ENCODE results near the gene GAS7. TPM values are rescaled to one million over a fixed set of nuclear protein-coding genes. Genes with fewer than 3 reads are reported as not detected.

The GAS7 gene
- total RNA-seq, 1 experiment from 2014 or later: 2.5 TPM

DNA sequence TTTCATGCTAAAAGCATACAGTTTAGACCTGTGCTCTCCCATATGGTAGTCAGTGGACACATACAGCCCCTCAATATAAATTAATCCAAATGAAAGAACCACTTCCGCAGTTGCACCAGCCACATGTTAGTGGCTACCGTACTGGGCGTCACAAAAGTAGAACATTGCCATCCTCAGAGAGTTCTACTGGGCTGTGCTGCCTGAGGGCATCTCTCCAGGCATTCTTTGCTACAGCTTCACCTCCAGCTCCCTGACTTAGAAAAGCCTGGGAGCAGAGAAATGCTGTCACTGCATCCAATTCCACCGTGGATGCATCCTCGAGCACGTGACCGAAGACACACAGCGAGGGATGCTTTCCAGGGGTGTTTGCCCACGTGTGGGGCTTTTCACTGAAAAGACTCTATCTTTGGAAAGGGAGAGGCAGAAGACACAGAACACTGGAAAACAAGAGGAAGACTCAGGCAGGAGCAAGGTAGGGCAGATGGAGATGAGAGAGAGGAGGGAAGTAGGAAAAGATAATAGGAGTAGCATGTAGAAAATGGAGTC is 86.4 kb downstream of the GAS7 start:
- no peak for DNase-seq (ENCODE audit: low read depth)

GRCh38 chr17:10109146-10109545 is 89.3 kb downstream of the GAS7 start:
- no peak for DNase-seq (ENCODE audit: low read depth)

GRCh38 chr17:10107316-10108165 is 90.9 kb downstream of the GAS7 start:
- DNase-seq (ENCODE audit: low read depth): no peak

GRCh38 chr17:10106067-10106466 is 92.3 kb downstream of the GAS7 start:
- no peak for DNase-seq (ENCODE audit: low read depth)

- DNase-seq (ENCODE audit: low read depth): peak; percentile 66
These were observed 92.8 kb downstream of the GAS7 start for GRCh38 chr17:10105513-10106001.

- DNase-seq (ENCODE audit: low read depth): no peak
These were observed 94.7 kb downstream of the GAS7 start for GRCh38 chr17:10103712-10104111.

- DNase-seq (ENCODE audit: low read depth): no peak
These were observed 95.6 kb downstream of the GAS7 start for GRCh38 chr17:10102817-10103216.

DNA sequence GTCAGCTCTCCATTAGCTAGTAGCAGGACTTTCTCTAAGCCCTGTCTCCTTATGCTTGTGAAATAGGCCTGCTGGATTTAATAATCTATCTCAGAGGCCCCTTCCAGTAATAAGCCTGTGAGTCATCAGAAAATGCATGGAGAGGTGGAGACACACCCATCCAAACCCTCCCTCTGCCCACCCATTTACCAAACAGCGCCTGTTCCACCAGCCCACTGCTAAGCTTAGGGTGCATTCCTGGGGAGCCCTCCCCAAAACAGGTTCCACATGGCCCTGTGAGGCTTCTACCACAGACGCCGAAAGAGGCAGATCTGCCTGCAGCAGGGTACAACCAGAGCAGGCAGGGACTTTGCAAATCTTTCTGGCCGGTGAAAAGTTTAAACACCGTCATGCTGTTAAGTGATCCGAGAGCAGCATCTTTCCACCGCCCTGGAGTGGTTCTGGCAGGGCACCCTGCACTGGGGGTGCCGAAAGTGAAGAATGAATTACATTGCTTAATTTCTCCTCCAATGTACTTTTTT is 99.3 kb downstream of the GAS7 start:
- DNase-seq (ENCODE audit: low read depth): peak; percentile 44

GRCh38 chr17:10096596-10096995 is 101.8 kb downstream of the GAS7 start:
- DNase-seq (ENCODE audit: low read depth): no peak

DNA sequence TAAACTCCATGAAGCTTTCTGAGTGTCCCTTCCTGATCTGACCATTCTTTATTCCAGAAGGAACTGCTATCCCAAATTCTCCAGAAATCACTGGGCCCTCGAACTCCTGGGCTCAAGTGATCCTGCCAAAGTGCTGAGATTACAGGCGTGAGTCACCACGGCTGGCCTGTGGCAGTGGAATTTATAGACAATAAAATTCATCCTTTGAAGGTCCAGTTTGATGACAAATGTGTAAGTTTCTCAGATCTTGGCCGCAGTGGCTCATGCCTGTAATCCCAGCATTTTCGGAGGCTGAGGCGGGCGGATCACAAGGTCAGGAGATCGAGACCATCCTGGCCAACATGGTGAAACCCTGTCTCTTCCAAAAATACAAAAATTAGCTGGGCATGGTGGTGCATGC is 103.1 kb downstream of the GAS7 start:
- DNase-seq (ENCODE audit: low read depth): peak; percentile 81

GRCh38 chr17:10094797-10095196 is 103.6 kb downstream of the GAS7 start:
- no peak for DNase-seq (ENCODE audit: low read depth)

GRCh38 chr17:10092595-10092994 is 105.8 kb downstream of the GAS7 start:
- DNase-seq (ENCODE audit: low read depth): no peak

- no peak for DNase-seq (ENCODE audit: low read depth)
These were observed 107.4 kb downstream of the GAS7 start for GRCh38 chr17:10091046-10091445.

GRCh38 chr17:10089196-10089804 is 109.1 kb downstream of the GAS7 start:
- DNase-seq (ENCODE audit: low read depth): no peak

DNA sequence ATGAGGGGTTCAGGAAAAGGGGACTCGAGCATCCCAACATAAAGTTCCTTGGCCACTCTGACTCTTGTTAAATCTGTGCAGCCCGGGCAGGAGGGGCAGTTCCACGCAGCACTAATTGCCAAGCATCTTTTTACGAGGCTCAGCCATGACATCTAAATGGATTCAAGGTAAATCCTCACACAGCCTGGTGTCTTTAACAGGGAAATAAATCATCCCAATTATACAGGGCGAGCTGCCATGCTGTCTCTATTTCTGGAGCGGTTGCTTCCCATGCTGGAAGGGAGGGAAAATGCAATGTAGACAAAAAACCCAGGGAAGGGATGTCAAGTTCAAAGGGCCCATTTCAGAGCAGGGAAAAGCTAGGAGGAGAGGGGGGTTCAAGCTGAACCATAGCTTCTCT is 110.0 kb downstream of the GAS7 start:
- DNase-seq (ENCODE audit: low read depth): no peak

DNA sequence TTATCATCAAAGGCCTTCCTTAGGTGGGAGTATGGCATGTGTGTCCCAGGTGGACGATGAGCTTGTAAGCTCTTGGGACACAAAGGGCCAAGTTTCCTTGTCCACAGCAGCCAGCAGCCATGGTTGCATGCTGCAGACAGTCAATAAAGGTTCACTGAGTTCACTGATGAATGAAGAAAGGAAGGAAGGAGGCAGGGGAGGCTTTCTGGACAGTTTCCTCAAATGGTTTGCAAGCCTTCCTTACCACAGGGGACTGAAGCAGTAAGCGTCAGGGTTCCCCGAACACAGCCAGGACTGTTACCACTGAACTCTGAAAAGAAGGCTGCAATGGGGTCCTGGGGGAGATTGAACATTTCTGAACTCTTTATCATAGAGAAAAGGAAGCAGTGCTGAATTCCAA is 111.1 kb downstream of the GAS7 start:
- no peak for DNase-seq (ENCODE audit: low read depth)

DNA sequence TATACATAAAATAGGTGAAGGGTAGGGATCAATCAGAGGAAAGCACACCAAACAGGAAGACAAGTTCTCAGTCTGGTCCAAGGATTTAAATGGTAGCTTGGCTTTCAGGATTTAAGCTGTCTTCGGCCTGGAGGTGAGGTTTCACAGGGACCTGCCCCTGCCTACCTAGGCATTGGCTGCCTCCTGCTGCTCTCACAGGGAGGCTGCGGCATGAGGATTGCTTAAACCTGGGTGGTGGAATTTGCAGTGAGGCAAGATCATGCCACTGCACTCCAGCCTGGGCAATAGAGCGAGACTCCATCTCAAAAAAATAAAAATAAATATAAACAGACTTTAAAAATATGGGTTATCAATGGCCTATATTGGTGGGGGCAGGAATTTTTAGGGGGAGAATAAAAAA is 114.5 kb downstream of the GAS7 start:
- no peak for DNase-seq (ENCODE audit: low read depth)

GRCh38 chr17:10082795-10083194 is 115.6 kb downstream of the GAS7 start:
- DNase-seq (ENCODE audit: low read depth): no peak

GRCh38 chr17:10081571-10082169 is 116.7 kb downstream of the GAS7 start:
- no peak for DNase-seq (ENCODE audit: low read depth)

GRCh38 chr17:10077561-10078299 is 120.7 kb downstream of the GAS7 start:
- DNase-seq (ENCODE audit: low read depth): no peak

DNA sequence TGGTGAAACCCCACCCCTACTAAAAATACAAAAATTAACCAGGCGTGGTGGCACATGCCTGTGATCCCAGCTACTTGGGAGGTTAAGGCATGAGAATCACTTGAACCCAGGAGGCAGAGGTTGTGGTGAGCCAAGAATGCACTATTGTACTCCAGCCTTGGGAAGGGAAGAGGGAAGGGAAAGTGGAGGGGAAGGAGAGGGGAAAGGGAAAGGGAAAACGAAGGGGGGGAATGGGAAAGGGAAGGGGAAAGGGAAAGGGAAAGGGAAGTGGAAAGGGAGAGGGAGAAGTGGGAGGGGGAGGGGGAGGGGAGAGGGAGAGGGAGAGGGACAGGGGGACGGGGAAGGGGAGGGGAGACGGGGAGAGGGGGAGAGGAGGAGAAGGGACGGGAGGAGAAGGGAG is 122.5 kb downstream of the GAS7 start:
- DNase-seq (ENCODE audit: low read depth): no peak

- DNase-seq (ENCODE audit: low read depth): no peak
These were observed 124.5 kb downstream of the GAS7 start for GRCh38 chr17:10073941-10074340.
